ENCODE data around the gene PIK3IP1. TPM values are rescaled to one million over a fixed set of nuclear protein-coding genes. Genes with fewer than 3 reads are reported as not detected.

The PIK3IP1 gene
- total RNA-seq, 1 donor from 2014 or later = 15.3 TPM

DNA sequence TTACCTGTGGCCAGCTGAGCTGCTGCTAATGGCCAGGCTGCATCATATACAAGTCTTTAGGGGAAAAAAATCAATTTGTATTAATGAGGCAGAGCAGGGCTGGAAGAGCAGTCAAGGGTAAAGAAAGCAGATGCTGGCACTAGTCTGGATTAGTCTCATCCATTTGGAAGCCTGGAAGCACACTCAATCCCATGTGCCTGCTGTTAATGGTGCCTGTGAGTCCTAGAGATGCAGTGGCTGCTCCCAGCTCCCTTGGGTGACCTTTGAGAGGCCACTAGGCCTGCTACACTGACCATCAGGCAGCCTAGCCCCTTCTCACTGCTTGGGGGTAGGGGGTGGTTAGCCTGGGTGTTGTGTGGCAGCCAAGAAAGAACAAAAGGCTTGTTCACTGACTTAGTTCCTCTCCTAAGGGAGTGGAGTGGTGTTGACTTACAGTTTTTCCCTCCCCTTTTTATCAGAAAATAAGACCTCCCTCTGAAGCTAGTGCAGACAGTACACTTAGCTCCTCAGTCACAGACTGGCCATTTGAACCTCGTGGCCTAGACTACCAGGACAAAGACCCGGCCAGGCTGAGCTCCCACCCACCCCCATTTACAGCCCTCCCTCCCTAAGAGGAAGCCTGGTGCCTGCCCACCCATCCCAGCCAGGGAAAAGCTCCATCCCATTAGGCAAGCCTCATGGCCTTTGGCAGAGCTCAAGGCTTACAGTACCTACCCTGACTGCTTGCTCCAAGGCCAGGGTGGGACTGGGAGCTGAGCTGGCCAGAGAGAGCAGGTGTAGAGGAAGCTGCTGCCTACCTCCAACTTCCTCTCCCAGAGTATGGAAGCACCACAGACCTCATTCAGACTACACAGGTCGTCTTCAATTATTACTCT, 7.8 kb downstream of the PIK3IP1 start:
- ATAC-seq (no peak), DNase-seq (no peak)
- intact Hi-C loops (cut with micrococcal nuclease) = no loop called here

DNA sequence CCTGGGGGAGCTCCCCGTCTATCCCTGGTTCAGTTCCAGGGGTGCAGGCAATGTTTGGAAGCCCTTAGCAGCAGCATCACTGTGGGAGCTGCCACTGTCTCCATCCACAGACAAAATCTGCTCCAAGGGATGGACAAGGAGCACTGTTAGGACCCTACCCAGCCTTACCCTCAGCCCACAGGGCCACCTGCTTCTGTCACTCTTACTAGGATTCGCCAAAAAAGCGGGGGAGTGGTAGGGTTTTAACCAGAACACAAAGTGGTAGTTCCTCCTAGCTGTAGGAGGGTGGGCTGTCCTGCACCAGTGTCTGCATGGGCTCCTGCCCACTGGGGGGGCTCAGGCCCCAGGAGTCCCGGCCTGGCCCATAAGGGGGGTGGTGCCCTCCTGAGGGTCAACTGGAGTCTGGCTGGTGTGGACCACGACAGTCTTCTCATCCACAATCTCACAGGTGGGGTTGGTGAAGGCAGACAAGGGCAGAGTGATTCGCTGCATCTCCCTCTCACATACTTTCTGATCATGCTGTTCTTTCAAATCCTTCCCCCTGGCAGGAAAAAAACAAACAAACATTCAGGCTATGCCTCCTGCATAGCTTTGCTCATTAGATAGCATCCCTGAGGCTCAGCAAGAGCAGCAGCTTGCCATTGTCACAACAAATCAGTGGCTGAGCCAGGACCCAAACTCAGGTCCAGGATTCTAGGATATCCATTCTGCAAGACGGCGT, 9.4 kb downstream of the PIK3IP1 start:
- ATAC-seq = no peak
- intact Hi-C loops (cut with micrococcal nuclease) = no loop called here
- no peak for DNase-seq

DNA sequence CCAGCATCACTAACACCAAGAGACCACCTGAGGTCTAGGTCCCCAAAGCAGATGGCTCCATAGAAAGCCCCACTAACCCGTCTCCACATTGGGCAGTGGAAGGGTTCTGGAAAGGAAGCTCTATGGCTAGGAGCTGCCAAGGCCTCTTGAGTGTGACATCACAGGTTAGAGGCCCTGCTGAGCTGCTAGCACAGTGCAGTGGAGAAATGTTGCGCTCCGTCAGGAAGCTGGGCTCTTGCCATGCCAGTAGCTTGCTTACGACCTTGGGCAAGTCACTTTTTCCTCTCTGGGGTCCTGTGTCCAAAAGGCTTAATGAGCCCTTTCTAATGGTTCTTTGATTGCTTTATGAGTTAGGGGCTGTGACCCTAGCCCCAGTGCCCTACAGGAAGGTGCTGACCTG, 10.6 kb downstream of the PIK3IP1 start:
- DNase-seq (peak; percentile 37), ATAC-seq (peak; percentile 51)
- intact Hi-C loops (cut with micrococcal nuclease) = no loop called here

DNA sequence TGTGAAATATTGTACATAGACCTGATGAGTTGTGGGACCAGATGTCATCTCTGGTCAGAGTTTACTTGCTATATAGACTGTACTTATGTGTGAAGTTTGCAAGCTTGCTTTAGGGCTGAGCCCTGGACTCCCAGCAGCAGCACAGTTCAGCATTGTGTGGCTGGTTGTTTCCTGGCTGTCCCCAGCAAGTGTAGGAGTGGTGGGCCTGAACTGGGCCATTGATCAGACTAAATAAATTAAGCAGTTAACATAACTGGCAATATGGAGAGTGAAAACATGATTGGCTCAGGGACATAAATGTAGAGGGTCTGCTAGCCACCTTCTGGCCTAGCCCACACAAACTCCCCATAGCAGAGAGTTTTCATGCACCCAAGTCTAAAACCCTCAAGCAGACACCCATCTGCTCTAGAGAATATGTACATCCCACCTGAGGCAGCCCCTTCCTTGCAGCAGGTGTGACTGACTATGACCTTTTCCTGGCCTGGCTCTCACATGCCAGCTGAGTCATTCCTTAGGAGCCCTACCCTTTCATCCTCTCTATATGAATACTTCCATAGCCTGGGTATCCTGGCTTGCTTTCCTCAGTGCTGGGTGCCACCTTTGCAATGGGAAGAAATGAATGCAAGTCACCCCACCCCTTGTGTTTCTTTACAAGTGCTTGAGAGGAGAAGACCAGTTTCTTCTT, 12.3 kb downstream of the PIK3IP1 start:
- DNase-seq = no peak
- intact Hi-C loops (cut with micrococcal nuclease) = loop anchor here (10.0 kb wide), 1 partner anchor 65 kb away; the partner anchor contains the start of gene LIMK2
- no peak for ATAC-seq

DNA sequence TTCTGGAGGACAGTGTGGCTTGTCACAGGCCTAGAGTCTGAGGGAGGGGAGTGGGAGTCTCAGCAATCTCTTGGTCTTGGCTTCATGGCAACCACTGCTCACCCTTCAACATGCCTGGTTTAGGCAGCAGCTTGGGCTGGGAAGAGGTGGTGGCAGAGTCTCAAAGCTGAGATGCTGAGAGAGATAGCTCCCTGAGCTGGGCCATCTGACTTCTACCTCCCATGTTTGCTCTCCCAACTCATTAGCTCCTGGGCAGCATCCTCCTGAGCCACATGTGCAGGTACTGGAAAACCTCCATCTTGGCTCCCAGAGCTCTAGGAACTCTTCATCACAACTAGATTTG, 13.0 kb downstream of the PIK3IP1 start:
- ATAC-seq (no peak), DNase-seq (no peak)
- intact Hi-C loops (cut with micrococcal nuclease) = loop anchor here (10.0 kb wide), 1 partner anchor 64 kb away; the partner anchor contains the start of gene LIMK2

DNA sequence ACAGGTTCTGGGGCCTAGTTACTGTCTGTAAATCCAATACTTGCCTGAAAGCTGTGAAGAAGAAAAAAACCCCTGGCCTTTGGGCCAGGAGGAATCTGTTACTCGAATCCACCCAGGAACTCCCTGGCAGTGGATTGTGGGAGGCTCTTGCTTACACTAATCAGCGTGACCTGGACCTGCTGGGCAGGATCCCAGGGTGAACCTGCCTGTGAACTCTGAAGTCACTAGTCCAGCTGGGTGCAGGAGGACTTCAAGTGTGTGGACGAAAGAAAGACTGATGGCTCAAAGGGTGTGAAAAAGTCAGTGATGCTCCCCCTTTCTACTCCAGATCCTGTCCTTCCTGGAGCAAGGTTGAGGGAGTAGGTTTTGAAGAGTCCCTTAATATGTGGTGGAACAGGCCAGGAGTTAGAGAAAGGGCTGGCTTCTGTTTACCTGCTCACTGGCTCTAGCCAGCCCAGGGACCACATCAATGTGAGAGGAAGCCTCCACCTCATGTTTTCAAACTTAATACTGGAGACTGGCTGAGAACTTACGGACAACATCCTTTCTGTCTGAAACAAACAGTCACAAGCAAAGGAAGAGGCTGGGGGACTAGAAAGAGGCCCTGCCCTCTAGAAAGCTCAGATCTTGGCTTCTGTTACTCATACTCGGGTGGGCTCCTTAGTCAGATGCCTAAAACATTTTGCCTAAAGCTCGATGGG, 13.5 kb downstream of the PIK3IP1 start:
- DNase-seq = no peak
- ATAC-seq = no peak
- intact Hi-C loops (cut with micrococcal nuclease) = loop anchor here (10.0 kb wide), 1 partner anchor 64 kb away; the partner anchor contains the start of gene LIMK2

DNA sequence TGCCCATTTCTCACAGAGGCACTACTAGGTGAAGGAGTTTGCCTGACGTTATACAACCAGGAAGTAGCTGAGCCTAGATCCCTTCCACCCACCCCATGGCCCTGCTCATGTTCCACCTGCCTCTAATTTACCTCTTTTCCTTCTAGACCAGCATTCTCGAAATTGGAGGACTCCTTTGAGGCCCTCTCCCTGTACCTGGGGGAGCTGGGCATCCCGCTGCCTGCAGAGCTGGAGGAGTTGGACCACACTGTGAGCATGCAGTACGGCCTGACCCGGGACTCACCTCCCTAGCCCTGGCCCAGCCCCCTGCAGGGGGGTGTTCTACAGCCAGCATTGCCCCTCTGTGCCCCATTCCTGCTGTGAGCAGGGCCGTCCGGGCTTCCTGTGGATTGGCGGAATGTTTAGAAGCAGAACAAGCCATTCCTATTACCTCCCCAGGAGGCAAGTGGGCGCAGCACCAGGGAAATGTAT, 14.1 kb downstream of the PIK3IP1 start:
- ATAC-seq (no peak), DNase-seq (no peak)
- intact Hi-C loops (cut with micrococcal nuclease) = loop anchor here (10.0 kb wide), 1 partner anchor 63 kb away; the partner anchor contains the start of gene LIMK2

DNA sequence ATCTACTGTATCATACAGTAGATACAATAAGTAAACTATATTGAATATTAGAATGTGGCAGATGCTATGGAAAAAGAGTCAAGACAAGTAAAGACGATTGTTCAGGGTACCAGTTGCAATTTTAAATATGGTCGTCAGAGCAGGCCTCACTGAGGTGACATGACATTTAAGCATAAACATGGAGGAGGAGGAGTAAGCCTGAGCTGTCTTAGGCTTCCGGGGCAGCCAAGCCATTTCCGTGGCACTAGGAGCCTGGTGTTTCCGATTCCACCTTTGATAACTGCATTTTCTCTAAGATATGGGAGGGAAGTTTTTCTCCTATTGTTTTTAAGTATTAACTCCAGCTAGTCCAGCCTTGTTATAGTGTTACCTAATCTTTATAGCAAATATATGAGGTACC, 14.5 kb downstream of the PIK3IP1 start:
- ATAC-seq (no peak), DNase-seq (no peak)
- intact Hi-C loops (cut with micrococcal nuclease) = loop anchor here (10.0 kb wide), 1 partner anchor 63 kb away; the partner anchor contains the start of gene LIMK2

DNA sequence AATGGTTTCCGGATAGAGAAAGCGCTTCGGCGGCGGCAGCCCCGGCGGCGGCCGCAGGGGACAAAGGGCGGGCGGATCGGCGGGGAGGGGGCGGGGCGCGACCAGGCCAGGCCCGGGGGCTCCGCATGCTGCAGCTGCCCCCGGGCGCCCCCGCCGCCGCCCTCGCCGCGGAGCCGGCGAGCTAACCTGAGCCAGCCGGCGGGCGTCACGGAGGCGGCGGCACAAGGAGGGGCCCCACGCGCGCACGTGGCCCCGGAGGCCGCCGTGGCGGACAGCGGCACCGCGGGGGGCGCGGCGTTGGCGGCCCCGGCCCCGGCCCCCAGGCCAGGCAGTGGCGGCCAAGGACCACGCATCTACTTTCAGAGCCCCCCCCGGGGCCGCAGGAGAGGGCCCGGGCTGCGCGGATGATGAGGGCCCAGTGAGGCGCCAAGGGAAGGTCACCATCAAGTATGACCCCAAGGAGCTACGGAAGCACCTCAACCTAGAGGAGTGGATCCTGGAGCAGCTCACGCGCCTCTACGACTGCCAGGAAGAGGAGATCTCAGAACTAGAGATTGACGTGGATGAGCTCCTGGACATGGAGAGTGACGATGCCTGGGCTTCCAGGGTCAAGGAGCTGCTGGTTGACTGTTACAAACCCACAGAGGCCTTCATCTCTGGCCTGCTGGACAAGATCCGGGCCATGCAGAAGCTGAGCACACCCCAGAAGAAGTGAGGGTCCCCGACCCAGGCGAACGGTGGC, 15.7 kb downstream of the PIK3IP1 start:
- DNase-seq (no peak), ATAC-seq (no peak)
- intact Hi-C loops (cut with micrococcal nuclease) = loop anchor here (10.0 kb wide), 1 partner anchor 62 kb away; the partner anchor contains the start of gene LIMK2

DNA sequence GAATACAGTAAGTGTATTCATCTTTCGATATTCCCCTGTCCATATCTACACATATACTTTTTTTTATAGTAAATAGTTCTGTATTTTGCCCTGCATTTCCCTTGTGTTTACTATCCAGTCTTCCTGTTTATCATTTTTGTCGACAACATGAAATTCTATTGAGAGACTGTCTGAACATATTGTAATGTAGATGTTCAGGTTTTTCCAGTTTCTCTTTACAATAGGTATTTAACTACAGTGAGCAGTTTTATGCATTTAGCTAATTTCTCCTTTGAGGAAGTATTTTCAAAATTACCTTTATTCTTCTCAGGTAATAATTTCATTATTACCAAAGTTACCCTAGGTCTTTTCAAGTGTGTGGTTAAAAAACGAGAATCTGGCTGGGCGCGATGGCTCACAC, 16.7 kb downstream of the PIK3IP1 start:
- no peak for DNase-seq
- intact Hi-C loops (cut with micrococcal nuclease) = loop anchor here (10.0 kb wide), 1 partner anchor 61 kb away; the partner anchor contains the start of gene LIMK2

DNA sequence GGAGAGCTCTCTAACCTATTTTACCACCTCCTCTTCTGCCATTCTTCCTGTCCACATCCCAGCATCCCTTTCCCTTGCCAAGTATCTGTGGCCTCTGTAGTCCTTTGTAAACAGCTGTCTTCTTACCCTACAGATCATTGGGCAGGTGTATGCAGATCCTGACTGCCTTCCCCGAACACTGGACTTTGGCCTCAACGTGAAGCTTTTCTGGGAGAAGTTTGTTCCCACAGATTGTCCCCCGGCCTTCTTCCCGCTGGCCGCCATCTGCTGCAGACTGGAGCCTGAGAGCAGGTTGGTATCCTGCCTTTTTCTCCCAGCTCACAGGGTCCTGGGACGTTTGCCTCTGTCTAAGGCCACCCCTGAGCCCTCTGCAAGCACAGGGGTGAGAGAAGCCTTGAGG, 17.3 kb downstream of the PIK3IP1 start:
- ATAC-seq (no peak), DNase-seq (no peak)
- intact Hi-C loops (cut with micrococcal nuclease) = loop anchor here (10.0 kb wide), 1 partner anchor 60 kb away; the partner anchor contains the start of gene LIMK2

More for the DNA sequence above, 16.7 kb downstream of the PIK3IP1 start:
- no peak for ATAC-seq

DNA sequence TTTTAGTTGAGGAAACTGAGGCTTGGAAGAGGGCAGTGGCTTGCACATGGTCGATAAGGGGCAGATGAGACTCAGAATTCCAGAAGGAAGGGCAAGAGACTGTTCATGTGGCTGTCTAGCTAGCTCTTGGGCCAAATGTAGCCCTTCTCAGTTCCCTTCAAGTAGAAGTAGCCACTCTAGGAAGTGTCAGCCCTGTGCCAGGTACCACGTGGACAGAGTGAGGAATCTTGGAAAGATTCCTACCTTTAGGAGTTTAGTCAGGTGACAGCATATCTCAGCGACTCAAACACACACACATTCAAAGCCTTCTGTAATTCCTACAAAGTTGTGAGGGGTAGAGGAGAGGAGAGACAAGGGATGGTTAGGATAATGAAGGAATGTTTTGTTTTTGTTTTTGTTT, 18.3 kb downstream of the PIK3IP1 start:
- ATAC-seq (no peak), DNase-seq (no peak)
- intact Hi-C loops (cut with micrococcal nuclease) = loop anchor here (10.0 kb wide), 1 partner anchor 59 kb away; the partner anchor contains the start of gene LIMK2

DNA sequence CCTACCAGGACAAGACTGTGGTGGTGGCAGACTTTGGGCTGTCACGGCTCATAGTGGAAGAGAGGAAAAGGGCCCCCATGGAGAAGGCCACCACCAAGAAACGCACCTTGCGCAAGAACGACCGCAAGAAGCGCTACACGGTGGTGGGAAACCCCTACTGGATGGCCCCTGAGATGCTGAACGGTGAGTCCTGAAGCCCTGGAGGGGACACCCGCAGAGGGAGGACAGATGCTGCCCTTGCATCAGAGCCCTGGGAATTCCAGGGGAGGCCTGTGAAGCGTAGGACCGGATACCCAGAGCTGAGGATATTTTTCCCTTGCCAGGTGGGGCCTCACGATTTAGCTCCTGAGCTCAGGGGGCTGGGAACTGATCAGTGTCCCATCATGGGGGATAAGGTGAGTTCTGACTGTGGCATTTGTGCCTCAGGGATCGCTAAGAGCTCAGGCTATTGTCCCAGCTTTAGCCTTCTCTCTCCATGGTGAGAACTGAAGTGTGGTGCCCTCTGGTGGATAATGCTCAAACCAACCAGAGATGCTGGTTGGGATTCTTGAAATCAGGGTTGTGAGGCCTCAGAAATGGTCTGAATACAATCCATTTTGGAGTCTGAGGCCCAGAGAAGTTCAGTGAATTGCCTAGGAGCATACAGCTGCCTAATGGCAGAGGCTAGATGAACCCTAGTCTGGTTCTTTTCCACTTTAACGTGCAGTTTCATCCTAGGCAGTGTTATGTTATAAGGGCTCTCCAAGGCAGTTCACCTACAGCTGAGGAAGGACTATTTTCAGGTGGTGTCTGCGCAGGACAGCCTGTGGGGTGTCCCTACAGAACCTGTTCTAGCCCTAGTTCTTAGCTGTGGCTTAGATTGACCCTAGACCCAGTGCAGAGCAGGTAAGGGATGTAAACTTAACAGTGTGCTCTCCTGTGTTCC, 19.5 kb downstream of the PIK3IP1 start:
- intact Hi-C loops (cut with micrococcal nuclease) = loop anchor here (10.0 kb wide), 1 partner anchor 58 kb away; the partner anchor contains the start of gene LIMK2
- DNase-seq = no peak
- ATAC-seq = peak; percentile 77

DNA sequence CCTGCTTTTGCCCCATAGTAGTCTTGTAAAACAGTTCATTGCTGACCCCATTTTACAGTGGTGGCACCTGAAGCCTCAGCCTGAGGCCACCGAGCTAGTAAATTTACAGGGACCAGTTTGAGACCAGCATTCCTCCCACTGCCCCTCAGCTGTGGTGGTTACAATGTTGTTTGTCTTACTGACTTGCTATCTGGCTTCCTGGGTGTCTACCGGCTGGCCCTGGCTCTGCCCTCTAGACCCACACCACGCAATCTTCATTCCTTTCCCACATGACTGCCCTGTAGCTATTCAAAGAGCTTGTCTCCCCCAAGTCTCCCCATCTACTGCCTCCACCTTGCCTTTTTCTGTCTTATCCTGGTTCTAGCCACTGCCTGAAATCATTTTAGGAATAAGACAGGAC, 20.8 kb downstream of the PIK3IP1 start:
- ATAC-seq (peak; percentile 58), DNase-seq (no peak)
- intact Hi-C loops (cut with micrococcal nuclease) = loop anchor here (10.0 kb wide), 1 partner anchor 57 kb away; the partner anchor contains the start of gene LIMK2

DNA sequence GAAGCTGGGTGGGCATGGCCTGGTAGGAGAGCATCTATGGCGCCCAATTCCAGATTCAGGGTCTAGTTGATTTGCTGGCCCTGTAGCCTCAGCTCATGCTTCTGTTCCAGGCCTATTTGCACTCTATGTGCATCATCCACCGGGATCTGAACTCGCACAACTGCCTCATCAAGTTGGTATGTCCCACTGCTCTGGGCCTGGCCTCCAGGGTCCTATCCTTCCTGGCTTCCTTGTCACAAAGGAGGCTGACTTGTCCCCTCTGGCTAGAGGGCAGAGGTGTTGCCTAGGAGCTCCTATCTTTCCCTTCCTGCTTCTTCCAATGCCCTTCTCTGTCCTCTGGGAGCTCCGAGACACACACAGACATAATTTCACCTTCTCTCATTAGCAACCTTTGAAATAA, 21.3 kb downstream of the PIK3IP1 start:
- no peak for DNase-seq
- intact Hi-C loops (cut with micrococcal nuclease) = loop anchor here (10.0 kb wide), 1 partner anchor 56 kb away; the partner anchor contains the start of gene LIMK2
- ATAC-seq = no peak

DNA sequence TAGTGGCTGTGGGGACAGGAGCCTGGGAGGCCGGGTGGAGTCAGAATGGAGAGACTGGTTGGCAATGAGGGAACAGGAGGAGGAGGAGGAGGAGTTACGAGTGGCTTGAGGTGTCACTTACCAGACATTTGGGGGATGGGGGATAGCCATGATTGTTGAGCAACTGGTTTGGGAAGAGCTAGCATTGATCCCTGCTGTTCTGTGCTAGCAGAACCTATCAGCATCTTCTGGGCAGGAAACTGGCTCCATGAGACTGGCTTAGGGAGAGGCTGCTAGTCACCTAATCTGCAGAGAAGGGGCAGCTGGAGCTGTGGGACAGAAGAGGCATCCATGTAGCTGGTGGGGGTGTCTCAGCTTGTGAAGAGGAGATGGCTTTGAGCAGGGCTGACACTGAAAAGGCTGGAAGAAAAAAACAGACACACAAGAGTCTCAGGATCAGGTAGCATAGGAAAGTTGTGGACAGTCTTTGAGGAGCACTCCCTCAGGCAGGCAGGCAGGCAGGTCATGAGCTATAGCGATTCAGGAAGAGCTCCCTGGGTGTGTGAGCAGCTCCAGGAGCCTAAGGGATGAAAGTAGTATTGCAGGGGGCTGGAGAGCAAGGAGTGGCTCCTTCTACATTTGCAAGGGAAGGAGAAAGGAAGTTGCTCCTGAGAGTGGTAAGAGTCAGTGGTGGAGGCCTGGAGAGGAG, 22.3 kb downstream of the PIK3IP1 start:
- intact Hi-C loops (cut with micrococcal nuclease) = loop anchor here (10.0 kb wide), 1 partner anchor 55 kb away; the partner anchor contains the start of gene LIMK2
- no peak for DNase-seq
- ATAC-seq = no peak

Measured in left ventricle myocardium superior (tissue), 1 donor.